HG02981 (cell line): ENCODE results near the gene MESP2.

Source experiments
- ATAC-seq: cut with Tn5 transposase; IDR thresholded peaks from one replicate; pipeline ENCODE4 v1.9.1; 2021; ENCODE audit warnings: mild to moderate bottlenecking, moderate library complexity; ENCODE audit not compliant: unreplicated experiment

Gene MESP2

GRCh38 chr15:89799011-89799911 lies 23.1 kb downstream of the MESP2 start:
- no peak for ATAC-seq

- no peak for ATAC-seq
Observed at GRCh38 chr15:89799918-89800498, 23.9 kb downstream of the MESP2 start.

GRCh38 chr15:89801471-89802195 lies 25.5 kb downstream of the MESP2 start:
- ATAC-seq: no peak

GRCh38 chr15:89802231-89802928 lies 26.2 kb downstream of the MESP2 start:
- no peak for ATAC-seq

GRCh38 chr15:89802986-89803824 lies 27.1 kb downstream of the MESP2 start:
- no peak for ATAC-seq

- no peak for ATAC-seq
Observed at GRCh38 chr15:89803941-89804800, 28.0 kb downstream of the MESP2 start.

GRCh38 chr15:89805241-89806209 lies 29.4 kb downstream of the MESP2 start:
- ATAC-seq: no peak

GRCh38 chr15:89806210-89806558 lies 30.1 kb downstream of the MESP2 start:
- no peak for ATAC-seq

GRCh38 chr15:89806559-89807550 lies 30.7 kb downstream of the MESP2 start:
- ATAC-seq: no peak

- ATAC-seq: no peak
Observed at GRCh38 chr15:89807689-89808088, 31.6 kb downstream of the MESP2 start.

- no peak for ATAC-seq
Observed at GRCh38 chr15:89808160-89808870, 32.2 kb downstream of the MESP2 start.

GRCh38 chr15:89809093-89809786 lies 33.1 kb downstream of the MESP2 start:
- ATAC-seq: no peak

- no peak for ATAC-seq
Observed at GRCh38 chr15:89809787-89810148, 33.6 kb downstream of the MESP2 start.

- ATAC-seq: no peak
Observed at GRCh38 chr15:89810837-89811236, 34.7 kb downstream of the MESP2 start.

- ATAC-seq: no peak
Observed at GRCh38 chr15:89812011-89812846, 36.1 kb downstream of the MESP2 start.
